SK-N-MC (cell line): ENCODE results near the gene CDKAL1.

Source experiments
- EZH2 ChIP-seq: fragments of 200-600 bp; sonication (generic); IDR thresholded peaks from one replicate; pipeline ENCODE4 v1.6.1; 2017; ENCODE audit warnings: antibody characterized with exemption
- FOXP2 ChIP-seq: optimal IDR thresholded peaks from 2 replicates; pipeline ENCODE3; 2011; ENCODE audit warnings: mild to moderate bottlenecking, moderate library complexity; ENCODE audit not compliant: insufficient read depth; ENCODE audit errors: extremely low read length, control extremely low read depth
- POLR2AphosphoS5 ChIP-seq: IDR thresholded peaks from 2 replicates; pipeline ENCODE4 v1.6.1; 2012; ENCODE audit warnings: mild to moderate bottlenecking, low read depth, low read length, borderline replicate concordance

- TF ChIP-seq POLR2AphosphoS5 (no peak), EZH2 (no peak), FOXP2 (no peak)
These were observed 358.1 kb downstream of the CDKAL1 start for GRCh38 chr6:20892365-20892764.
